SH-SY5Y (cell line): ENCODE data around the gene RAB40B.

ENCODE experiments used
- GATA2 ChIP-seq: IDR thresholded peaks from 2 replicates; pipeline ENCODE4 v1.6.1; 2011; ENCODE audit warnings: mild to moderate bottlenecking, low read depth, low read length
- GATA3 ChIP-seq: IDR thresholded peaks from 2 replicates; pipeline ENCODE4 v1.6.1; 2011; ENCODE audit warnings: low read depth, mild to moderate bottlenecking, low read length, moderate library complexity

RAB40B gene

GRCh38 chr17:82658796-82659452 lies 39.6 kb downstream of the RAB40B start:
- TF ChIP-seq GATA3 (no peak), GATA2 (no peak)

- TF ChIP-seq GATA2 (no peak), GATA3 (no peak)
Observed at GRCh38 chr17:82658331-82658730, 40.2 kb downstream of the RAB40B start.

GRCh38 chr17:82657926-82658325 lies 40.6 kb downstream of the RAB40B start:
- TF ChIP-seq GATA3 (no peak), GATA2 (no peak)

GRCh38 chr17:82656266-82656665 lies 42.2 kb downstream of the RAB40B start:
- TF ChIP-seq GATA3 (no peak), GATA2 (no peak)

GRCh38 chr17:82655523-82655922 lies 43.0 kb downstream of the RAB40B start:
- TF ChIP-seq GATA3 (no peak), GATA2 (no peak)

GRCh38 chr17:82655038-82655479 lies 43.4 kb downstream of the RAB40B start:
- TF ChIP-seq GATA3 (no peak), GATA2 (no peak)

GRCh38 chr17:82653651-82654528 lies 44.6 kb downstream of the RAB40B start:
- TF ChIP-seq GATA3 = no peak
- no peak for TF ChIP-seq GATA2

GRCh38 chr17:82650723-82651122 lies 47.8 kb downstream of the RAB40B start:
- TF ChIP-seq GATA2 = no peak
- no peak for TF ChIP-seq GATA3

- TF ChIP-seq GATA2 (no peak), GATA3 (no peak)
Observed at GRCh38 chr17:82649501-82650261, 48.8 kb downstream of the RAB40B start.

GRCh38 chr17:82648742-82649331 lies 49.7 kb downstream of the RAB40B start:
- TF ChIP-seq GATA3 (no peak), GATA2 (no peak)

- TF ChIP-seq GATA2 (no peak), GATA3 (no peak)
Observed at GRCh38 chr17:82648165-82648668, 50.3 kb downstream of the RAB40B start, which contains the start of gene WDR45B. Gene WDR45B (minus strand): TSS chr17:82648444. CDS start chr17:82648340, 104 bp downstream.

- TF ChIP-seq GATA3 = no peak
- no peak for TF ChIP-seq GATA2
Observed at GRCh38 chr17:82647593-82648164, 50.8 kb downstream of the RAB40B start.

- TF ChIP-seq GATA3 (no peak), GATA2 (no peak)
Observed at GRCh38 chr17:82645516-82645915, 53.0 kb downstream of the RAB40B start.

GRCh38 chr17:82644148-82644547 lies 54.4 kb downstream of the RAB40B start:
- TF ChIP-seq GATA3 (no peak), GATA2 (no peak)
